Cerebellar nuclear complex (tissue), 1 donor: Measurements from ENCODE around the gene SIGMAR1.
A peak's percentile ranks its signal among the peaks of the same experiment; 100 is the strongest.
"Not testable (repeated sequence)": the region's sequence is repeated elsewhere in the genome, so short reads cannot be mapped to it uniquely, and the experiment has no call there.

Experiments used
- DNase-seq, 2 experiments: peaks; one replicate each; lab custom pipeline; 2025; lab: John Stamatoyannopoulos, UW

SIGMAR1 gene

GRCh38 chr9:34654323-34655051 lies 16.9 kb upstream of the SIGMAR1 start:
- no peak for DNase-seq

DNA sequence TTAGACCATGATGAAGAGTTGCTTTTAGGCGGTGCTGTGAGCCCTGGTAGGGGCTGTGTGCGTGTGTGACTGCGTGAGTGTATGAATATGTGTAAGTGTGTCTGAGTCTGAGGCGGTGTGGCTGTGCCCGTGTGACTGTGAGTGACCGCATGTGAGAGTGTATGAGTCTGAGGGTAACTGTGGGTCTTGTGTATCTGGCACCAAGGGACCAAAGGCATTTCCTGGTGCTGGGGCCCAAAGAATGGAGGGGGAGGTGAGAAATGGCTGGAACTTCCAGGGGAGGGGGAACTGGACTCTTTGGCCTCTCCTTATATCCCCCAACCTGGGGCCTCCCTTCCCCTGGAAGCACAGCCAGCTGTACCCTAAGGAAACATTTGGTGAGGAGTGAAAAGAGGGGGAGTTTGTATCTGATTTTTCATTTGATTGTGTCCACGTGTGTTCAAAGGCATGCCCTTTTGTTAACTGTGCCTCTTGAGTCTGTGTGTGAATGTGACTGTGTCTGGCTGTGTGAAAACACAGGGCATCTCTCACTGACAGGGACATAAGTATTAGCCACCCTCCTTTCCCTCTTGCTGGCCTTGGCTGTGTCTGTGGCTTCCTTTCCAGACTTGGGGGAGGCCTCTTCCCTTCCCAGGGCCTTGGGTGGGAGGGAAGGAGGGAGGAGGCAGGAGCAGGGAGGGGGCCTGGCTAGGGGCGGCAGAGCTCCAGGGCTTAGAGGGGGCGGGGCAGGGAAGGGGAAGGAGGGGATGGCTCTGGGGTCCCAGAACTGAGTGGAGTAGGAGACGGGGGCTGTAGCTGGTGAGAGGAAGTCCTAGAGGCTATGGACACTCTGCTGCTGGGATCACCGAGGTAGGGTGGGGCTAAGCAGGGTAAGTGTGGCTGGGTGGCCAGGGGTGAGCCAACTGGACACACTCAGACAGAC lies 15.8 kb upstream of the SIGMAR1 start:
- DNase-seq: no peak

DNA sequence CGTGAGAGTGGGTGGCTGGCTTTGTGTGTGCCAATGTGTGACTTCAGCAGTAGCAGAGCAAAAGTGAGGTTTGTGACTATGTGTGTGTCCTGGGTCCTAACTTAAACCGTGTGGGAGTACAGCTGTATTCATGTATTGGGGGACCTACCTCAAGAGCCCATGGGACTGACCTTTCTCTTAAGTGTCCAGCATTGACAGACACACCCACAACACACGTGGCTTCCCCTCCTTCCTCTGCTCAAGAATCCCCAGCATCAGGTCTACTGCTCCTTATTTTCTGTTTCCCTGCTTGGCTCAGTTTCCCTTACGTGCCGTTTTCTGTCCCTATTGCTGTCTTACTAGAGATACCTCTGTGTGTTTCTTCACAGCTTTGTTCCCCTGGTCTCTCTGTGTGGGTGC lies 15.0 kb upstream of the SIGMAR1 start:
- no peak for DNase-seq

DNA sequence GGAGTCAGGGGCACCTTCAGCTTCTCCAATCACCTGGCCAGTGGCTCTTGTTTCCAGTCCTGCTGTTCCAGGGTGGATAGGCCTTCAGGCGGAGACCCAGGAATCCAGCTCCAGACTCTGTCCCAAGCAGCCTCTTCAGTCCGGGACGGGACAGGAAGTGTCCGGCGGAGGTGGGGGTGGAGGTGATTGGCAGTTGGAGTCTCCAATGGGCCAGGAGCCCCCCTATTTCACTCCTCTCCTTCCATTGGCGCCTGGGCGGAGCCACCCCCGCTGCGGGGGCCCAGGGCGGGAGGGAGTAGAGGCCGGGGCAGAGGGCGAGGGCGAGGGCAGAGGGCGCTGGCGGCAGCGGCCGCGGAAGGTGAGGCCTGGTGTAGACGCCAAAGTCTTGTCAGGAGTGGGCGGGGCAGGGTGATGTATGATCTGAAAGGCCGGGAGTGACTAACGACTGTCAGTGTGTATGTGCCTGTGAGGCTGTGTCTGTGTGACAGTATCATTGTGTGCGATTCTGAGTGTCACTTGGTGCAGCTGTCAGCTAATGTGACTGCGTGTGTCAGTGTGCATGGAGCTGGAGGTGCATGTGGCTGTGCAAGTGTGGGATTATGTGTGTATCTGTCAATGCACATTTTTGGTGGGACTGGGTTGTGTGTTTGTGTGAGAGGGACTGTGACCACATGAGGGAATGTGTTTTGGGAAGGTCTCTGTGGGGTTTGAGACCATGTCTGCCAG lies 14.5 kb upstream of the SIGMAR1 start, which contains the start of gene IL11RA:
Gene IL11RA, plus strand, starts transcription at position 310 of the 726 bp plus-strand sequence. CDS start 3,033 bp downstream, outside the sequence.
- no peak for DNase-seq

- DNase-seq: no peak
Observed at GRCh38 chr9:34651321-34651720, 13.7 kb upstream of the SIGMAR1 start.

DNA sequence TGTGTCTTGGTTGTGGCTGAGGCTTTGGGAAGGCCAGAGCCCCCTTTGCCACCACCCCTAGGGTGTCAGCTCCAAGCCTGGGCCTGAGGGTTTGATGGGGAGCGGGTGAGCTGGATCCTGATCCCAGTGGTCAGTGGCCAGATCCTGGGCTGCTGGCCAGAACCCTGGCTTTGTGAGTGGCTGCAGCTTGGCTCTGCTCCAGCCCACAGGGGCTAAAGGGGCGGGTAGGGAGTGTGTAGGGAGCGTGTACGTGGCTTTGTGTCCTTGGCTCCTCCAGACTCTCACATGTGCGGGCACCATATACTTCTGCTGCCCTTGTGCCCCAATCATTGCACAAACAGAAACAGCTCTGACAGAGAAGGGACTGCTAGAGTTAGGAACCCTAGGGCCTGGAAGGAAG lies 13.2 kb upstream of the SIGMAR1 start:
- DNase-seq: no peak

- DNase-seq: no peak
Observed at GRCh38 chr9:34648673-34649072, 11.1 kb upstream of the SIGMAR1 start.

DNA sequence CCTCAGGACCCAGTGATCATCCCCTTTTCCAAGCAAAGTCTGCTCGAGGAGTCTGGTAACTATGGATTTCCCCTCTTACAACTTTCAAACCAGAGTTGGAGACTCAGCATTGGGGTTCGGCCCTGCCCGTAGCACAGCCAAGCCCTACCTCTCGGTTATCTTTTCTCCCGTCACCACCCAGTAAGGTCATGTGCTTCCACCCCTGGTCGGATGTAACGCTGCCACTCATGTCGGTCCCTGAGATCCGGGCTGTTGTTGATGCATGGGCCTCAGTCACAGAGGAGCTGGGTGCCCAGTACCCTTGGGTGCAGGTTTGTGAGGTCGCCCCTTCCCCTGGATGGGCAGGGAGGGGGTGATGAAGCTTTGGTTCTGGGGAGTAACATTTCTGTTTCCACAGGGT lies 10.1 kb upstream of the SIGMAR1 start:
- no peak for DNase-seq

DNA sequence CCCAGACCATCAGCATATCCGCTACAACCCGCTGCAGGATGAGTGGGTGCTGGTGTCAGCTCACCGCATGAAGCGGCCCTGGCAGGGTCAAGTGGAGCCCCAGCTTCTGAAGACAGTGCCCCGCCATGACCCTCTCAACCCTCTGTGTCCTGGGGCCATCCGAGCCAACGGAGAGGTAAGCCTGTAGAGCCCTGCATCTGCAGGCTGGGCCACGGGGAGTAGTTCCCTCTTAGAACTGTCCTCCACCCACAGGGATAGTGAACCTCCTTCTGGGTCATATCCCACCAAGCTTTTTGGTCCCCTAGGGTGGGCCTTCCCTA lies 9.5 kb upstream of the SIGMAR1 start:
- DNase-seq: no peak

DNA sequence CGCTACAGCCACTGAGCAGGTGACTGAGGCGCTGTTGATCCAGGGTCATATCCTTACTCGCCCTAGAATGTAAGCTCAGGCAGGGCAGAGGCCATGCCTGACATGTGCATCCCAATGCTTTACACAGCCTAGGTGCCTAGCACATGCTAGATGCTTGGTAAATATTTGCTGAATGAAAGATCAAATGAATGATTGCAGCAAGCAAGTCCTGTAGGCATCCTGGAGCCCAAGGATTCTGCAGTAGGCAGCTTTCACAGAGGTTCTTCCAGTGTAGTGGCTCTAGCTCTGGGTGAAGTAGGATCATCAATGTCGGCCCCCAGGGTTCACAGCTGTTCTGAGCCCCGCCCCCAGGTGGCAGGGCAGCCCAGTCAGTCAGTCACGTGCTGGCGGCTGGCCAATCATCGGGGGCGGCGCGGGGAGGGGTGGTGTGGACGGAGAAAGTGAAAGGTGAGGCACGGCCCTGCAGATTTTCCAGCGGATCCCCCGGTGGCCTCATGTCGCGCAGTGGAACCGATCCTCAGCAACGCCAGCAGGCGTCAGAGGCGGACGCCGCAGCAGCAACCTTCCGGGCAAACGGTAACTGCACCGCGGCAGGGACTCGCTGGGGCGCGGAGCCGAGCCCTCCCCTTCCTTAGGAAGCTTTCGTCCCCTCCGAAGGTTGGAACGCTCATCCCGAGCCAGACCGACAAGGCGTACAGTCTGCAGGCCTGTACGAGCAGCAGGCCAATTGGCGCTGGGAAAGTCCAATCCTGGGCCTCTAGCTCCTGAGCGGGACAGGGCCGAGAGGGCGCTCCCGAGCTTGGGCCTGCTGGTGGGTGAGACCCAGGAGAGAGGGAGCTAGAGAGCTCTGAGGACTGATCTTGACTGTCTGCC lies 8.9 kb upstream of the SIGMAR1 start, which contains the start of gene GALT:
Gene GALT, plus strand, starts transcription at position 465 of the 873 bp plus-strand sequence. Its CDS starts 30 bp downstream, at position 495.
- peak; percentile 49 to 58 for DNase-seq

- DNase-seq: no peak
Observed at GRCh38 chr9:34644766-34645314, 7.3 kb upstream of the SIGMAR1 start.

DNA sequence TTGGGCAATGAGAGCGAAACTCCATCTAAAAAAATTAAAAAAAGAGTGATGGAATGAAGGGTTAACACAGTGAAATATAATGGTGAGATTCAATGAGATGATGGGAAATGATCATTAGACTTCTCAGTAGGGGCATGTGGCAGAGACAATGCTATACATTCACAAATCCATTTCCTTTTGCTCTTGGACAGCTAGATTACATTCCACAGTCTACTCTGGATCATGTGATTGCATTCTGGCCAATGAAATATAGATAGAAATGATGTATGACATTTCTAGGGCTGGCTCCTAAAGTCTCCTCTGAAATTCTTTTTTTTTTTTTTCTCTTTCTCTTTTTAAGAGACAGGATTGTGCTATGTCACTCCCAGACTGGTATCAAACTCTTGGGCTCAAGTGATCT lies 5.1 kb upstream of the SIGMAR1 start:
- DNase-seq: no peak

DNA sequence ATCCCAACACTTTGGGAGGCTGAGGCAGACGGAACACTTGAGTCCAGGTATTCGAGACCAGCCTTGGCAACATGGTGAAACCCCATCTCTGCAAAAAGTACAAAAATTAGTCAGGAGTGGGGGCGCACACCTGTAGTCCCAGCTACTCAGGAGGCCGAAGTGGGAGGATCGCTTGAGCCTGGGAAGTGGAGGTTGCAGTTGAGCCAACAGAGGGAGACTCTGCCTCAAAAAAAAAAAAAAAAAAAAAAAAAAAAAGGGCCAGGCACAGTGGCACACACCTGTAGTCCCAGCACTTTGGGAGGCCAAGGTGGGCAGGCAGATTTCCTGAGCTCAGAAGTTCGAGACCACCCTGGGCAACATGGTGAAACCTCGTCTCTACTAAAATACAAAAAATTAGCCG lies 1.7 kb upstream of the SIGMAR1 start:
- not testable (repeated sequence) for DNase-seq

- DNase-seq: no peak
Observed at GRCh38 chr9:34638138-34638445, 505 bp upstream of the SIGMAR1 start.

GRCh38 chr9:34636791-34637355 lies 714 bp downstream of the SIGMAR1 start:
- DNase-seq: no peak

- no peak for DNase-seq
Observed at GRCh38 chr9:34635556-34635955, 2.0 kb downstream of the SIGMAR1 start.

DNA sequence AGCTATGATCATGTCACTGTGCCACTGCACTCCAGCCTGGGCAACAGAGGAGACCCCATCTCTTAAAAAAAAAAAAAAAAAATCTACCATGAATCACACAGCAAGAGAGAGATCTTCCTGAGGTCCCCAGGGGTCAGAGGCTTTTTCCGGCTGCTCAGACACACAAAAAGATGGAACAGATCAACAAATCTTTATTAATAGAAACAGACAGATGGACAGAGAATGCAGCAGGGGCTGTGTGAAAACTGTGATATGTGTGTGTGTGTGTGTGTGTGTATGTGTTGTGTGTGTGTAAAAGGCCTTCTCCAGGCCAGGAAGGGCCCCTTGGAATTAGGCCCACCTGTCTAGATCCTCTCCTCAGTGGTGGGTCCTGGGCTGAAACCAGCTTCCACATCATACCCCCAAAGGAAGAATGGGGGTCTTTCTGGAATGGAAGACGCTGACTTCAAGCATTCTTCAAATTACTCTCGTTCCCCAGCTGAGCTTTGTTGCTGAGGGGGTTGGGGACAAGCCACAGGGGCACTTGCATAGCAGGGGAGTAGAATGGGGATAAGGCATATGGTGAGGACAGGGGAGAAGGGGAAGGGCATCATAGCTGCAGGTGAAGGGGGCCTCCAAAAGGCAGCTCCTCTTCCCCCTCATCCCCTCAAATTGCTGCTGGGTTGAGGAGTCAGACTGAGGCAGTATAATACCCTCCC lies 2.9 kb downstream of the SIGMAR1 start:
- DNase-seq: no peak

- peak; percentile 28 to 72 for DNase-seq
Observed at GRCh38 chr9:34633851-34634550, 3.6 kb downstream of the SIGMAR1 start.

DNA sequence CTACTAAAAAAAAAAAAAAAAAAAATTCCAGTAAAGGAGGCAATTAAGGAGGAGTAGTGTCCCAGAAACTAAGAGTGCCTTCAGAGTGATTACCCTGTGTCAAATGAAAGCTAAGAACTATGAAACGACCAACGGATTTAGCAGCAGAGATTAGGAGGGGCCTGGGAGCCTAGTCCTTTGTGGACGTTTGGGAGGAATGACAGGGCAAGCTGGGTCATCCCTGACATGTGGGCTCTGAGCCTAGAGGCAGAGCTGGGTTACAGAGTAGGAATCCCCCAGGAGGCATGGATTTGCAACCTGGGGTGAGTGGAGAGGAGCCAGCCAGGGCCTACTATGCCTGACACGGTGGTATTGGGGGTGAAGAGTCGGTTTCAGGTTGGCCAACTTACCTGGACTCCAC lies 4.4 kb downstream of the SIGMAR1 start:
- no peak for DNase-seq
